IgD-negative memory B cell (primary cell): ENCODE results near the gene DDR1. TPM values are rescaled to one million over a fixed set of nuclear protein-coding genes. Genes with fewer than 3 reads are reported as not detected.

Experiments used
- H3K27ac Mint-ChIP-seq, 3 donors: one replicate each; pipeline ENCODE4 v1.8.0; 2020 to 2022; ENCODE audit warnings: mild to moderate bottlenecking in 3 of 3, mixed read lengths in 3 of 3, moderate library complexity in 1 of 3
- H3K27me3 Mint-ChIP-seq: one replicate; pipeline ENCODE4 v1.8.0; 2021; ENCODE audit warnings: mixed read lengths
- H3K36me3 Mint-ChIP-seq: one replicate; pipeline ENCODE4 v1.8.0; 2020; ENCODE audit warnings: mild to moderate bottlenecking, mixed read lengths
- H3K4me1 Mint-ChIP-seq, 3 donors: one replicate each; pipeline ENCODE4 v1.8.0; 2020 to 2022; ENCODE audit warnings: mixed read lengths in 3 of 3, mild to moderate bottlenecking in 1 of 3
- H3K4me3 Mint-ChIP-seq, 4 donors: one replicate each; pipeline ENCODE4 v1.8.0; 2020 to 2022; ENCODE audit warnings: mild to moderate bottlenecking in 4 of 4, mixed read lengths in 4 of 4, moderate library complexity in 3 of 4
- H3K9me3 Mint-ChIP-seq, 3 donors: one replicate each; pipeline ENCODE4 v1.8.0; 2020 to 2021; ENCODE audit warnings: mixed read lengths in 3 of 3, mild to moderate bottlenecking in 1 of 3
- polyA plus RNA-seq: library from polyadenylated mRNA; unstranded; fragments of 300-500 nt; fragmentation: Illumina TruSeq; gene quantifications from one replicate; pipeline ENCODE4 v1.2.3, GENCODE V29; 2021

DDR1 gene
- 4.6 TPM for polyA plus RNA-seq

GRCh38 chr6:30883685-30884520, at the start of gene DDR1:
Gene DDR1, plus strand, starts transcription at chr6:30884519. Its CDS starts 4,211 bp downstream, at chr6:30888730.
- H3K4me1 Mint-ChIP-seq, result peaks cover 24 to 35% (median 33%) of the 10 kb centered on the region in 3 donors
- peak within 1 kb of the TSS; percentile 81 to 96 (median 91) for H3K4me3 Mint-ChIP-seq
- H3K27me3 Mint-ChIP-seq, result peaks cover 6% of the 10 kb centered on the region
- H3K36me3 Mint-ChIP-seq, result no peaks in the 10 kb centered on the region
- H3K9me3 Mint-ChIP-seq, result no peaks in the 10 kb centered on the region
- peak within 1 kb of the TSS; percentile 73 to 96 (median 90) for H3K27ac Mint-ChIP-seq

GRCh38 chr6:30834646-30835045, 49.7 kb upstream of the DDR1 start:
- Mint-ChIP-seq H3K9me3 (no peaks in the 10 kb centered on the region), H3K36me3 (no peaks in the 10 kb centered on the region), H3K27ac (peak overlapping the region in 2 of 3 donors; percentile 81 to 90), H3K4me3 (no peak overlapping the region), H3K4me1 (peaks cover 5 to 27% (median 6%) of the 10 kb centered on the region in 3 donors), H3K27me3 (peaks cover 11% of the 10 kb centered on the region)

- Mint-ChIP-seq H3K4me3 (no peak overlapping the region), H3K27me3 (peaks cover 11% of the 10 kb centered on the region), H3K9me3 (no peaks in the 10 kb centered on the region), H3K36me3 (no peaks in the 10 kb centered on the region), H3K4me1 (peaks cover 2 to 20% (median 6%) of the 10 kb centered on the region in 3 donors), H3K27ac (no peak overlapping the region)
Observed at GRCh38 chr6:30835576-30835975, 48.7 kb upstream of the DDR1 start.

- Mint-ChIP-seq H3K27ac (no peak overlapping the region), H3K9me3 (no peaks in the 10 kb centered on the region), H3K27me3 (peaks cover 10% of the 10 kb centered on the region), H3K4me3 (no peak overlapping the region), H3K36me3 (no peaks in the 10 kb centered on the region), H3K4me1 (peaks cover 0 to 17% (median 6%) of the 10 kb centered on the region in 3 donors)
Observed at GRCh38 chr6:30836431-30836866, 47.9 kb upstream of the DDR1 start.

- H3K9me3 Mint-ChIP-seq, result no peaks in the 10 kb centered on the region
- peaks cover 0 to 17% (median 6%) of the 10 kb centered on the region in 3 donors for H3K4me1 Mint-ChIP-seq
- peak overlapping the region in 1 of 3 donors; percentile 0 for H3K27ac Mint-ChIP-seq
Observed at GRCh38 chr6:30836957-30837356, 47.4 kb upstream of the DDR1 start.

GRCh38 chr6:30837432-30837831, 46.9 kb upstream of the DDR1 start:
- Mint-ChIP-seq H3K9me3 (no peaks in the 10 kb centered on the region), H3K27ac (peak overlapping the region in 1 of 3 donors; percentile 0), H3K4me3 (no peak overlapping the region), H3K36me3 (no peaks in the 10 kb centered on the region), H3K27me3 (peaks cover 11% of the 10 kb centered on the region), H3K4me1 (peaks cover 0 to 17% (median 6%) of the 10 kb centered on the region in 3 donors)

More at GRCh38 chr6:30836957-30837356, 47.4 kb upstream of the DDR1 start:
- H3K27me3 Mint-ChIP-seq, result peaks cover 11% of the 10 kb centered on the region
- H3K4me3 Mint-ChIP-seq, result no peak overlapping the region
- no peaks in the 10 kb centered on the region for H3K36me3 Mint-ChIP-seq

- Mint-ChIP-seq H3K4me3 (no peak overlapping the region), H3K27me3 (peaks cover 11% of the 10 kb centered on the region), H3K9me3 (no peaks in the 10 kb centered on the region), H3K36me3 (no peaks in the 10 kb centered on the region), H3K4me1 (peaks cover 0 to 17% (median 6%) of the 10 kb centered on the region in 3 donors), H3K27ac (no peak overlapping the region)
Observed at GRCh38 chr6:30837870-30838269, 46.4 kb upstream of the DDR1 start.

GRCh38 chr6:30839671-30840070, 44.6 kb upstream of the DDR1 start:
- H3K4me1 Mint-ChIP-seq, result peaks cover 0 to 13% (median 6%) of the 10 kb centered on the region in 3 donors
- H3K4me3 Mint-ChIP-seq, result no peak overlapping the region
- peak overlapping the region in 1 of 3 donors; percentile 33 for H3K27ac Mint-ChIP-seq

GRCh38 chr6:30840084-30840934, 44.0 kb upstream of the DDR1 start:
- H3K9me3 Mint-ChIP-seq, result no peaks in the 10 kb centered on the region
- peaks cover 0 to 10% (median 6%) of the 10 kb centered on the region in 3 donors for H3K4me1 Mint-ChIP-seq
- no peak overlapping the region for H3K4me3 Mint-ChIP-seq
- peak overlapping the region in 1 of 3 donors; percentile 33 for H3K27ac Mint-ChIP-seq
- no peaks in the 10 kb centered on the region for H3K36me3 Mint-ChIP-seq
- peaks cover 22% of the 10 kb centered on the region for H3K27me3 Mint-ChIP-seq

More at GRCh38 chr6:30839671-30840070, 44.6 kb upstream of the DDR1 start:
- Mint-ChIP-seq H3K27me3 (peaks cover 21% of the 10 kb centered on the region), H3K36me3 (no peaks in the 10 kb centered on the region), H3K9me3 (no peaks in the 10 kb centered on the region)

GRCh38 chr6:30840935-30841643, 43.2 kb upstream of the DDR1 start:
- Mint-ChIP-seq H3K27me3 (peaks cover 24% of the 10 kb centered on the region), H3K4me3 (no peak overlapping the region), H3K36me3 (peaks cover 1% of the 10 kb centered on the region), H3K27ac (no peak overlapping the region), H3K9me3 (no peaks in the 10 kb centered on the region), H3K4me1 (peaks cover 0 to 10% (median 6%) of the 10 kb centered on the region in 3 donors)

- H3K36me3 Mint-ChIP-seq, result peaks cover 1% of the 10 kb centered on the region
- H3K4me3 Mint-ChIP-seq, result peak overlapping the region in 1 of 4 donors; percentile 29
- H3K4me1 Mint-ChIP-seq, result peaks cover 0 to 10% (median 6%) of the 10 kb centered on the region in 3 donors
- H3K27ac Mint-ChIP-seq, result no peak overlapping the region
- peaks cover 24% of the 10 kb centered on the region for H3K27me3 Mint-ChIP-seq
- H3K9me3 Mint-ChIP-seq, result no peaks in the 10 kb centered on the region
Observed at GRCh38 chr6:30841644-30842504, 42.4 kb upstream of the DDR1 start.

- Mint-ChIP-seq H3K4me1 (peaks cover 0 to 8% (median 5%) of the 10 kb centered on the region in 3 donors), H3K36me3 (peaks cover 1% of the 10 kb centered on the region), H3K27me3 (peaks cover 24% of the 10 kb centered on the region), H3K9me3 (no peaks in the 10 kb centered on the region), H3K27ac (peak overlapping the region in 1 of 3 donors; percentile 88), H3K4me3 (peak overlapping the region in 2 of 4 donors; percentile 6 to 65)
Observed at GRCh38 chr6:30842754-30843610, 41.3 kb upstream of the DDR1 start.

GRCh38 chr6:30843611-30843998, 40.7 kb upstream of the DDR1 start:
- Mint-ChIP-seq H3K27me3 (peaks cover 24% of the 10 kb centered on the region), H3K4me3 (no peak overlapping the region), H3K4me1 (peaks cover 0 to 4% (median 2%) of the 10 kb centered on the region in 3 donors)

More at GRCh38 chr6:30843611-30843998, 40.7 kb upstream of the DDR1 start:
- H3K9me3 Mint-ChIP-seq, result no peaks in the 10 kb centered on the region
- peaks cover 1% of the 10 kb centered on the region for H3K36me3 Mint-ChIP-seq
- H3K27ac Mint-ChIP-seq, result peak overlapping the region in 1 of 3 donors; percentile 88
